Endothelial cell of umbilical vein (primary cell): ENCODE results near the gene SIRPA.

Source experiments
- EZH2 ChIP-seq: IDR thresholded peaks from 2 replicates; pipeline ENCODE4 v1.6.1; 2012; ENCODE audit warnings: borderline replicate concordance, low read depth, mild to moderate bottlenecking, moderate library complexity, low read length, inconsistent platforms; ENCODE audit not compliant: severe bottlenecking
- GATA2 ChIP-seq: IDR thresholded peaks from 2 replicates; pipeline ENCODE4 v1.7.0; 2011; ENCODE audit warnings: low read depth, mild to moderate bottlenecking, moderate library complexity, mixed read lengths, low read length; ENCODE audit not compliant: insufficient read length, insufficient read depth
- JUN ChIP-seq: IDR thresholded peaks from 2 replicates; pipeline ENCODE4 v1.6.1; 2011; ENCODE audit warnings: borderline replicate concordance, low read depth; ENCODE audit not compliant: insufficient read length, insufficient read depth
- MYC ChIP-seq: IDR thresholded peaks from one replicate; pipeline ENCODE4 v1.6.1; 2011; ENCODE audit warnings: mild to moderate bottlenecking, low read depth, low read length
- POLR2AphosphoS5 ChIP-seq: IDR thresholded peaks from 2 replicates; pipeline ENCODE4 v1.6.1; 2012; ENCODE audit warnings: low read depth, mild to moderate bottlenecking, control low read depth, low read length, moderate library complexity; ENCODE audit not compliant: insufficient read depth
- TF ChIP-seq, protein P1 (sequence below), 2 donors: IDR thresholded peaks; 1 replicate in 1 of 2; 2 replicates in 1 of 2; pipeline ENCODE4 v1.5.1; 2011; ENCODE audit warnings: low read length in 2 of 2, mild to moderate bottlenecking in 2 of 2, moderate library complexity in 2 of 2, control low read depth in 1 of 2, inconsistent platforms in 1 of 2, low read depth in 1 of 2; ENCODE audit not compliant: insufficient read depth in 1 of 2; ENCODE audit errors: extremely low read depth in 1 of 2

DNA sequence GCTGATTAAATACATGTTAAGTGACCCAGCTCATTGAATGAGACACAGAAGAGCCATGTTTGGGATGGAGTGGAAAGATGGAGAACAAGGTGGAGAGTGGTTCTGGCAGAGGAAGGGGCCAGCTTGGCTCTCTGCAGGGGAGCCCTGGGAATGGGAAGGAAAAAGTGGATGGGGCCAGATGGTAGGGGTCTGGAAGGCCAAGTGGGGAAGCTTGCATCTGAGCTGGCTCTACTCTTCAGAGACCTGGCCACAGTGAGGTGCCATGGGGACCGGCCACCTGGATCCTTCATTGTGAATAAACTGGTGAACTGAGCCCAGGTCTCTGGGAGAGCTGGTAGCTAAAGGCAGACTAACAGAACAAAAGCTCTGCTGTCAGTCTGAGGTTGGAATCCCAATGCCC, 48.9 kb upstream of the SIRPA start:
- TF ChIP-seq EZH2 (no peak), MYC (no peak), GATA2 (no peak), JUN (no peak), POLR2AphosphoS5 (no peak)
- TF ChIP-seq, protein P1, sequence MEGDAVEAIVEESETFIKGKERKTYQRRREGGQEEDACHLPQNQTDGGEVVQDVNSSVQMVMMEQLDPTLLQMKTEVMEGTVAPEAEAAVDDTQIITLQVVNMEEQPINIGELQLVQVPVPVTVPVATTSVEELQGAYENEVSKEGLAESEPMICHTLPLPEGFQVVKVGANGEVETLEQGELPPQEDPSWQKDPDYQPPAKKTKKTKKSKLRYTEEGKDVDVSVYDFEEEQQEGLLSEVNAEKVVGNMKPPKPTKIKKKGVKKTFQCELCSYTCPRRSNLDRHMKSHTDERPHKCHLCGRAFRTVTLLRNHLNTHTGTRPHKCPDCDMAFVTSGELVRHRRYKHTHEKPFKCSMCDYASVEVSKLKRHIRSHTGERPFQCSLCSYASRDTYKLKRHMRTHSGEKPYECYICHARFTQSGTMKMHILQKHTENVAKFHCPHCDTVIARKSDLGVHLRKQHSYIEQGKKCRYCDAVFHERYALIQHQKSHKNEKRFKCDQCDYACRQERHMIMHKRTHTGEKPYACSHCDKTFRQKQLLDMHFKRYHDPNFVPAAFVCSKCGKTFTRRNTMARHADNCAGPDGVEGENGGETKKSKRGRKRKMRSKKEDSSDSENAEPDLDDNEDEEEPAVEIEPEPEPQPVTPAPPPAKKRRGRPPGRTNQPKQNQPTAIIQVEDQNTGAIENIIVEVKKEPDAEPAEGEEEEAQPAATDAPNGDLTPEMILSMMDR (IDR thresholded peaks at IDR 0.05; ENCODE audit: extremely low read depth in 1 of 2, insufficient read depth in 1 of 2, low read depth in 1 of 2, low read length in 2 of 2) = no peak
